ENCODE data around the gene ADGRV1.
A peak's percentile ranks its signal among the peaks of the same experiment; 100 is the strongest.

ADGRV1 gene

DNA sequence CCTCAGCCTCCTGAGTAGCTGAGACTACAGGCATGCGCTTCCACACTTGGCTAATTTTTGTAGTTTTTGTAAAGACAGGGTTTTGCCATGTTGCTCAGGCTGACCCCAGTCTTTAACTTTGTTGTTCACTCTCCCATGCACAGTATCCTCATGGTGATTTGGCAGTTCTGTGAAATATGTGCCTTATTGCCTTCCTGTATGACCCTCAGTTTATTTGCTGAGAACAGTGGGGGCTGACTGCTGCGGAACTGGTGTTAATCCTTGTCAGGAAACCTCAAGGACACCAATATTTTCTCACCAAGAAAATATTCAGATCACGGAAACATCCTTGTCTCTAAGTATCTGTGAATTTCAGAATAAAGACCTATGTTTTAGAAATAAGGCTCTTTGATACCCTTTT is 536.7 kb downstream of the ADGRV1 start:
- Histone ChIP-seq H3K9me3 (ENCODE audit: insufficient read depth, low read depth, low read length) (no peaks in the 10 kb centered on the region), H3K27ac (ENCODE audit: low read depth, low read length) (no peak overlapping the region), H3K23ac (ENCODE audit: low read length) (no peak overlapping the region), H3K4me1 (ENCODE audit: control insufficient read depth in 1 of 2, insufficient read depth in 2 of 2, low read length in 2 of 2) (no peaks in the 10 kb centered on the region), H3K36me3 (ENCODE audit: control insufficient read depth in 1 of 2, insufficient read depth in 2 of 2, low read length in 2 of 2) (no peaks in the 10 kb centered on the region), H3K4ac (ENCODE audit: low read depth, low read length) (no peak overlapping the region), H3K79me1 (ENCODE audit: low read length) (no peaks in the 10 kb centered on the region), H3K14ac (ENCODE audit: low read length) (no peak overlapping the region), H3K79me2 (ENCODE audit: control insufficient read depth, insufficient read depth, low read length, poor library complexity) (no peaks in the 10 kb centered on the region), H2BK5ac (ENCODE audit: low read depth, low read length, poor library complexity) (no peak overlapping the region), H2BK12ac (ENCODE audit: low read length) (no peak overlapping the region), H3K27me3 (ENCODE audit: insufficient read depth, low read length) (no peaks in the 10 kb centered on the region), H2BK120ac (ENCODE audit: insufficient read depth, low read length, poor library complexity) (no peak overlapping the region), H3K4me3 (ENCODE audit: low read depth, low read length) (no peak overlapping the region), H4K91ac (ENCODE audit: low read depth, low read length) (no peak overlapping the region), H3K9ac (ENCODE audit: low read length) (no peak overlapping the region), H4K12ac (ENCODE audit: low read depth, low read length) (no peak overlapping the region), H4K8ac (ENCODE audit: low read depth, low read length) (no peak overlapping the region), H3K18ac (ENCODE audit: low read length) (no peak overlapping the region), H2AFZ (ENCODE audit: insufficient read depth, low read length, poor library complexity) (no peak overlapping the region), H3K4me2 (ENCODE audit: low read length) (no peak overlapping the region), H2AK5ac (ENCODE audit: low read length) (no peak overlapping the region)
- DNase-seq, result no peak
- WGBS (ENCODE audit: extremely low coverage, insufficient coverage, insufficient read length), result no CpG with 5 or more reads among the region's 3 CpGs

DNA sequence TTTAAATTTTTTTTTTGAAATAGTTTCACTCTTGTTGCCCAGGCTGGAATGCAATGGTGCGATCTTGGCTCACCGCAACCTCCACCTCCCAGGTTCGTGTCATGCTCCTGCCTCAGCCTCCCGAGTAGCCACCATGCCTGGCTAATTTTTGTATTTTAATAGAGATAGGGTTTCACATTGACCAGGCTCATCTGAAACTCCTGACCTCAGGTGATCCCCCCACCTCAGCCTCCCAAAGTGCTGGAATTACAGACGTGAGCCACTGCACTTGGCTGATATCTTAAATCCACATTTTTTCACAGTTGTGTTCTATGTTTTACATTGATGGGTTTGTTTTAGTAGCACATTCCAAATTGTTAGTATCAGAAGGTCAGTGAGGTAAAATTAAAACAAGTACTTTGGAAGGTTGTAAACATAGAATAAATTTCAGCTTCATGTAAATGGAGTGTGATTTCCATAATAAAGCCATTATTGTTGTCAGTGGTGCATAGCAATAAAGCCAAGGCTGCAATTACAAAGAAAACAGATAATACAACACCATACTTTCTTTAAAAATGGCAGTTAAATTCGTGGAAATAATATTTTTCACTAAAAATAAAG is 537.3 kb downstream of the ADGRV1 start:
- DNase-seq, result no peak
- no peak overlapping the region for H2BK12ac ChIP-seq (ENCODE audit: low read length)
- H3K4me3 ChIP-seq (ENCODE audit: low read depth, low read length), result no peak overlapping the region
- no peaks in the 10 kb centered on the region for H3K36me3 ChIP-seq (ENCODE audit: control insufficient read depth in 1 of 2, insufficient read depth in 2 of 2, low read length in 2 of 2)
- no peak overlapping the region for H4K8ac ChIP-seq (ENCODE audit: low read depth, low read length)
- H3K9me3 ChIP-seq (ENCODE audit: insufficient read depth, low read depth, low read length), result no peaks in the 10 kb centered on the region
- no peak overlapping the region for H3K4me2 ChIP-seq (ENCODE audit: low read length)
- no peak overlapping the region for H2BK120ac ChIP-seq (ENCODE audit: insufficient read depth, low read length, poor library complexity)
- no peak overlapping the region for H2AFZ ChIP-seq (ENCODE audit: insufficient read depth, low read length, poor library complexity)
- no peak overlapping the region for H3K14ac ChIP-seq (ENCODE audit: low read length)
- no peak overlapping the region for H4K12ac ChIP-seq (ENCODE audit: low read depth, low read length)
- no peaks in the 10 kb centered on the region for H3K79me2 ChIP-seq (ENCODE audit: control insufficient read depth, insufficient read depth, low read length, poor library complexity)
- H3K9ac ChIP-seq (ENCODE audit: low read length), result no peak overlapping the region
- no peak overlapping the region for H3K23ac ChIP-seq (ENCODE audit: low read length)
- H4K91ac ChIP-seq (ENCODE audit: low read depth, low read length), result no peak overlapping the region
- H3K4me1 ChIP-seq (ENCODE audit: control insufficient read depth in 1 of 2, insufficient read depth in 2 of 2, low read length in 2 of 2), result no peaks in the 10 kb centered on the region
- H2AK5ac ChIP-seq (ENCODE audit: low read length), result no peak overlapping the region
- no peak overlapping the region for H3K4ac ChIP-seq (ENCODE audit: low read depth, low read length)
- H3K79me1 ChIP-seq (ENCODE audit: low read length), result no peaks in the 10 kb centered on the region
- H2BK5ac ChIP-seq (ENCODE audit: low read depth, low read length, poor library complexity), result no peak overlapping the region
- no peak overlapping the region for H3K18ac ChIP-seq (ENCODE audit: low read length)
- H3K27me3 ChIP-seq (ENCODE audit: insufficient read depth, low read length), result no peaks in the 10 kb centered on the region
- H3K27ac ChIP-seq (ENCODE audit: low read depth, low read length), result no peak overlapping the region
- no CpG with 5 or more reads among the region's 6 CpGs for WGBS (ENCODE audit: extremely low coverage, insufficient coverage, insufficient read length)

GRCh38 chr5:91098541-91098940 is 539.9 kb downstream of the ADGRV1 start:
- no peaks in the 10 kb centered on the region for H3K9me3 ChIP-seq (ENCODE audit: insufficient read depth, low read depth, low read length)
- H4K91ac ChIP-seq (ENCODE audit: low read depth, low read length), result no peak overlapping the region
- no peaks in the 10 kb centered on the region for H3K4me1 ChIP-seq (ENCODE audit: control insufficient read depth in 1 of 2, insufficient read depth in 2 of 2, low read length in 2 of 2)
- H3K27me3 ChIP-seq (ENCODE audit: insufficient read depth, low read length), result no peaks in the 10 kb centered on the region
- H3K4me3 ChIP-seq (ENCODE audit: low read depth, low read length), result no peak overlapping the region
- no peaks in the 10 kb centered on the region for H3K36me3 ChIP-seq (ENCODE audit: control insufficient read depth in 1 of 2, insufficient read depth in 2 of 2, low read length in 2 of 2)
- H3K18ac ChIP-seq (ENCODE audit: low read length), result no peak overlapping the region
- H3K14ac ChIP-seq (ENCODE audit: low read length), result no peak overlapping the region
- H3K79me1 ChIP-seq (ENCODE audit: low read length), result no peaks in the 10 kb centered on the region
- no peak overlapping the region for H2BK5ac ChIP-seq (ENCODE audit: low read depth, low read length, poor library complexity)
- H2BK120ac ChIP-seq (ENCODE audit: insufficient read depth, low read length, poor library complexity), result no peak overlapping the region
- DNase-seq, result no peak
- no peak overlapping the region for H2AK5ac ChIP-seq (ENCODE audit: low read length)
- H3K9ac ChIP-seq (ENCODE audit: low read length), result no peak overlapping the region
- H3K23ac ChIP-seq (ENCODE audit: low read length), result no peak overlapping the region
- no CpG with 5 or more reads among the region's 3 CpGs for WGBS (ENCODE audit: extremely low coverage, insufficient coverage, insufficient read length)
- H2BK12ac ChIP-seq (ENCODE audit: low read length), result no peak overlapping the region
- no peak overlapping the region for H4K12ac ChIP-seq (ENCODE audit: low read depth, low read length)
- no peak overlapping the region for H3K4ac ChIP-seq (ENCODE audit: low read depth, low read length)
- no peak overlapping the region for H3K27ac ChIP-seq (ENCODE audit: low read depth, low read length)
- no peak overlapping the region for H2AFZ ChIP-seq (ENCODE audit: insufficient read depth, low read length, poor library complexity)
- no peak overlapping the region for H3K4me2 ChIP-seq (ENCODE audit: low read length)
- H3K79me2 ChIP-seq (ENCODE audit: control insufficient read depth, insufficient read depth, low read length, poor library complexity), result no peaks in the 10 kb centered on the region
- no peak overlapping the region for H4K8ac ChIP-seq (ENCODE audit: low read depth, low read length)

GRCh38 chr5:91101600-91102379 is 543.2 kb downstream of the ADGRV1 start:
- no peak overlapping the region for H3K4me3 ChIP-seq (ENCODE audit: low read depth, low read length)
- no peak overlapping the region for H3K4me2 ChIP-seq (ENCODE audit: low read length)
- no peak overlapping the region for H3K18ac ChIP-seq (ENCODE audit: low read length)
- no peaks in the 10 kb centered on the region for H3K79me1 ChIP-seq (ENCODE audit: low read length)
- no peaks in the 10 kb centered on the region for H3K79me2 ChIP-seq (ENCODE audit: control insufficient read depth, insufficient read depth, low read length, poor library complexity)
- no peak overlapping the region for H4K12ac ChIP-seq (ENCODE audit: low read depth, low read length)
- H2AFZ ChIP-seq (ENCODE audit: insufficient read depth, low read length, poor library complexity), result no peak overlapping the region
- no peak overlapping the region for H2AK5ac ChIP-seq (ENCODE audit: low read length)
- no peak overlapping the region for H4K8ac ChIP-seq (ENCODE audit: low read depth, low read length)
- H3K23ac ChIP-seq (ENCODE audit: low read length), result no peak overlapping the region
- H4K91ac ChIP-seq (ENCODE audit: low read depth, low read length), result no peak overlapping the region
- no peak overlapping the region for H2BK120ac ChIP-seq (ENCODE audit: insufficient read depth, low read length, poor library complexity)
- no peak overlapping the region for H2BK5ac ChIP-seq (ENCODE audit: low read depth, low read length, poor library complexity)
- H2BK12ac ChIP-seq (ENCODE audit: low read length), result no peak overlapping the region
- H3K14ac ChIP-seq (ENCODE audit: low read length), result no peak overlapping the region
- H3K4me1 ChIP-seq (ENCODE audit: control insufficient read depth in 1 of 2, insufficient read depth in 2 of 2, low read length in 2 of 2), result no peaks in the 10 kb centered on the region
- no peak overlapping the region for H3K27ac ChIP-seq (ENCODE audit: low read depth, low read length)
- H3K27me3 ChIP-seq (ENCODE audit: insufficient read depth, low read length), result no peaks in the 10 kb centered on the region
- peak; percentile 74 to 91 for DNase-seq
- H3K36me3 ChIP-seq (ENCODE audit: control insufficient read depth in 1 of 2, insufficient read depth in 2 of 2, low read length in 2 of 2), result no peaks in the 10 kb centered on the region
- H3K4ac ChIP-seq (ENCODE audit: low read depth, low read length), result no peak overlapping the region
- no peaks in the 10 kb centered on the region for H3K9me3 ChIP-seq (ENCODE audit: insufficient read depth, low read depth, low read length)
- no CpG with 5 or more reads among the region's 8 CpGs for WGBS (ENCODE audit: extremely low coverage, insufficient coverage, insufficient read length)
- no peak overlapping the region for H3K9ac ChIP-seq (ENCODE audit: low read length)

Data from trophoblast cell (in vitro differentiated cells and primary cell).